COLO668 (cell line): ENCODE data around the gene RASGEF1C.
A peak's percentile ranks its signal among the peaks of the same experiment; 100 is the strongest.

Experiments used
- DNase-seq: peaks from one replicate; lab custom pipeline; 2025; ENCODE audit not compliant: unreplicated experiment; lab: John Stamatoyannopoulos, UW

Gene RASGEF1C

GRCh38 chr5:180209137-180209581 lies at the start of gene RASGEF1C:
Gene RASGEF1C (minus strand): TSS chr5:180209211. CDS start chr5:180138052, 71,159 bp downstream.
- DNase-seq, result peak; percentile 67

- DNase-seq, result no peak
These were observed 44.2 kb upstream of the RASGEF1C start for GRCh38 chr5:180253036-180253824.

GRCh38 chr5:180251887-180252286 lies 42.9 kb upstream of the RASGEF1C start:
- DNase-seq, result no peak

DNA sequence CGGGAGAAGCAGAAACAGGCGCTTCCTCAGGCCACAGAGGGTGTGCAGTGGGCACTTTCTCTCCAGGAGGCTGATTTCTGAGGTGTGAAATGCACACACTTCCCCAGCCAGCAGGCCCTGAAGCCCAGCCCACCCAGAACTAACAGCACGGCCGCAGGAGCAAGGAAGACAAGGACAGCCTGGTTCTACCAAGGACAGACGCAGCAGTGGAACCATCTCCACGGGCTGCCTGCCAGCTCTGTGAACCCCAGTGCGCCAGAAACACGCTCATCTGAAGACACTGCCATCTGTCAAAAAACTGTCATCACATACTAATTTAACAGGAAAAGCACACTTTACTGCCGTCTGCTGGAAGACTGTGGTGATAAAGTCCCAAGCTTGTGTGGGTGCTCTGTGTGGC lies 42.1 kb upstream of the RASGEF1C start:
- DNase-seq, result no peak

DNA sequence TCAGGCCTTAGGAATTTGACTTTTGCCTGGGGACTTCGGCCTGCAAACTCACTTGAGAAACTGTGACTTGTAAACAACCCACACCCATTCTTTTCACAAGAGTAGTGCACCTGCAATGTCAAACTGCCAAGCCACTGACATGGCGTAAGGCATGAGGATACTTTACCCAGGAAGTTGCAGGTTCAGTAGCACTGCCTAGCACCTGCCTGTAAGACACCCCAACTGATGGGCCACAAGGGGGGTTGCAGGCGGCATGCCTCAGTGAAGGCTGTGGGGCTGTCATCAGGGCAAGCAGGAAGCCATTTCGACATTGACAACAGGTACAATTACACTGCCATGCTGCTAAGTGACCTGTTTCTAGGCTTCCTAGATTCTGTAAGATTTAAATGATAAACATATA lies 41.3 kb upstream of the RASGEF1C start:
- no peak for DNase-seq

GRCh38 chr5:180241600-180241999 lies 32.6 kb upstream of the RASGEF1C start:
- DNase-seq, result no peak

GRCh38 chr5:180238631-180239030 lies 29.6 kb upstream of the RASGEF1C start:
- DNase-seq, result no peak

- no peak for DNase-seq
These were observed 26.8 kb upstream of the RASGEF1C start for GRCh38 chr5:180235846-180236245.

- no peak for DNase-seq
These were observed 26.1 kb upstream of the RASGEF1C start for GRCh38 chr5:180235077-180235476.

DNA sequence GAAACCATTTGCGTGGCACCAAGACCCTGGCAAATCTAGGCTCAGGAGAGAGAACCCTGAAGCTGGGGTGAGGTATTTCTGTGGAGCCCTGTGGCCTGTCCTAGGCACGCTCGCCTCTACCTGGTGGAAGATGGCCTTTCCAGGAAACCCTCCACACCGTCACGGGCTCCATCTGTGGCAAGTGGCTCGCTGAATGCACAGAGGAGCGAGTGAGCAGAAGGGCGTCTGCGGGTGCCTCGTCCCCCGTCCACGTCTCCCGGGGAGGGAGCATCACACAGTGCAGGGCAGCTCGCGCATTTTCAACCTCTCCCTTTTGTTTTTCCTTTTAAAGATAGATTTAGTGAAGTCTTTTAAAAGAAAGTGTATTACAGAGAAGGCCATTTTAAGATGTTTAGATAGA lies 25.3 kb upstream of the RASGEF1C start:
- no peak for DNase-seq

DNA sequence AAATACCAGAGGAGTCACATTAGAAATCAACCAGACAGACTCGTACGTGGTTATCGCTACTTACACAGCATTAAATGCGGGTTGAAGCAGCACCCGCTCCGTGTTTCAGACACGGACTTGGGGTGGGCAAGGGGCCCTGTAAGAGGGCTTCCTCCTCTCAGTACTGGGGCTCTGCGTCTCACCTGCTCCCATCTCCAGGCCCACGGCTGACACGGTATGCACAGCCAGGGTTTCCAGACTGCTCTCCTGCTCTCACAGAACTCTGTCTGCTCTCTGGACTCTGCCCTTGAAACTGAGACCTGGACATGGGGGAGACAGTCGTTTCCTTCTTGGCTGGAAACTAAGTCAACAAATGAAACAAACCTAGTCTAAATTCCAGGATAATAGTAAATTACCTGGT lies 24.7 kb upstream of the RASGEF1C start:
- DNase-seq, result no peak

DNA sequence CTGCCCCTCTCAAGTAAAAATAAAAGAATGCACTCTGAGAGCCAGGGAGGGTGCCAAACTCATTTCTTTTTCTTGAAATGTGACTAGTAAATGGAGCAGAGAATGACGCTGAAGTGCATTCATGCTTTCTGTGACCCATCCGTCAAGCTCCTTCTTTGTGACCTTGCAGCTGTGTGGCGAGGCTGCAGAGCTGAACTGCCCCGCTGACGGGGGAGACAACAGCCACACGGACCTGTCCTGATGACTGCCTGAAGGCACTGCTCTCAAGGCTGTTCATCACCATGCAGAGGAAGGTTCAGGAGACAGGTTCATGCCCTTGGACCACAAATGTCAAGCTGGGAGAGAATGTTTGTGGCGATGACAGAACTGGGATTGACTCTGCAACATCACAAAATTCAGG lies 21.0 kb upstream of the RASGEF1C start:
- no peak for DNase-seq

DNA sequence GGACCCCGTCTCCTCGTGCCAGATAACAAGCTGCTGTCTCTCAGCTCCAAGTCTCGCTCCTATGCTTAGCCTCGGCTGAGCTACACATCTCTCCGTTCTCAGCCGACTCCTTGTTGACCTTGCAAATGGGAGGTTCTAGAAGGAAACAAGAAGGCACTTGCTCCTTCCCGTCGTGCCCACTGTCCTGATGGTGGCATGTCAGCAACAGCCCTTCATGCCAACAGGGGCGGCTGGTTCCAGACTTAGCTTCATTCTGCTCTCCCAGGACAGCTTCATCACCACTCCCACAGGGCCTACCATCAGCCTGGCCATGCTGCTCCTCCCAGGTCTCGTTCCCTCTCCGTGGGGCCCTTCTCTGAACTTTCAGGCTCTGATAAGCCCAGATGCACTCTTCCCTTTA lies 13.0 kb upstream of the RASGEF1C start:
- DNase-seq, result no peak

DNA sequence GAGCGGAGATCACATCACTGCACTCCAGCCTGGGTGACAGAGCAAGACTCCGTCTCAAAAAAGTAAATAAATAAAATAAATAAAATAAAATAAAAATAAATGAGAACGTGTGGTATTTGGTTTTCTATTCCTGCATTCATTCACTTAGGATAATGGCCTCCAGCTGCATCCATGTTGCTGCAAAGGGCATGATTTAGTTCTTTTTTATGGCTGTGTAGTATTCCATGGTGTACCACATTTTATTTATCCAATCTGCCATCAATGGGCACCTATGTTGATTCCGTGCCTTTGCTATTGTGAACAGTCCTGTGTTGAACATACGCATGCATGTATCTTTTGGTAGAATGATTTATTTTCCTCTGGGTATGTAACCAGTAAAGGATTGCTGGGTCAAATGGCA lies 8.8 kb upstream of the RASGEF1C start:
- DNase-seq, result no peak

DNA sequence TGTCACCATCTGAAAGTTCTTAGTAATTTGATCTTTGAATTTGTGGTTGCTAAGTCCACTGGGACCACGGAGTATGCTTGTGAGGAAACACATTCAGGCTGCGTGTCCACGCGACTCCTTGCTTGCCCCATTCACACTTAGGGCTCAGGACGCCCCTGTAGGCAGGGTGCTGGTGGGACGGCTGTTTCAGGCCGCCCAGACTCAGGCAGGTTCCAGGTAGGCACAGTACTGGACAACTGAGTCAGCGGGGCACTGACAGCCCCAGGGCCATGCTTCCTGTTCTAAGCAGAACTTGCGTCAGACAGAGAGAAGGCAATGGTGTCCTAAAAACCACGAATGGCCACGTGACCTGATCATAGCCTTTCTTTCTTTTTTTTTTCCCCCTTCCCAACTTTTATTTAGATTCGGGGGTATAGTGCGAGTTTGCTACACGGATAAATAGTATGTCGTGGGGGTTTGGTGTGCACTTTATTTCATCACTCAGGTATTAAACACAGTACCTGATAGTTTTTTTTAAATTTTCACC lies 7.7 kb upstream of the RASGEF1C start:
- no peak for DNase-seq

GRCh38 chr5:180215783-180216630 lies 7.0 kb upstream of the RASGEF1C start:
- DNase-seq, result no peak

GRCh38 chr5:180214870-180215770 lies 6.1 kb upstream of the RASGEF1C start:
- DNase-seq, result no peak

GRCh38 chr5:180213657-180214207 lies 4.7 kb upstream of the RASGEF1C start:
- no peak for DNase-seq

DNA sequence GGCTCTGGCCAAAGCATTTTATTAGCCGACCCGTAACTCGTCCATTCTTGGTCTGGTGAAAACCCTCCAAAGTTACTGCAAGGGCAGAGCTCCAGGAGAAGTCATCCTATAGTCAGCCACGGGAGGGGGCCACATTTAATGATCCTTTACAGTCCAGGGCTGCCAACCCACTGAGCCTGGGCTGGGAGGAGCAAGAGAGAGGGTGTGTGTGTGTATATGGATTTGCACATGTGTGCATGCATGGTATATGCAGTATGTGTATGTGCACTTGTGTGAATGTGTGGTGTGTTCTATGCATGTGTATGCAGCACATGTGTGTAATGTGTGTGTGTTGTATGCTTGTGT lies 4.2 kb upstream of the RASGEF1C start:
- DNase-seq, result no peak

DNA sequence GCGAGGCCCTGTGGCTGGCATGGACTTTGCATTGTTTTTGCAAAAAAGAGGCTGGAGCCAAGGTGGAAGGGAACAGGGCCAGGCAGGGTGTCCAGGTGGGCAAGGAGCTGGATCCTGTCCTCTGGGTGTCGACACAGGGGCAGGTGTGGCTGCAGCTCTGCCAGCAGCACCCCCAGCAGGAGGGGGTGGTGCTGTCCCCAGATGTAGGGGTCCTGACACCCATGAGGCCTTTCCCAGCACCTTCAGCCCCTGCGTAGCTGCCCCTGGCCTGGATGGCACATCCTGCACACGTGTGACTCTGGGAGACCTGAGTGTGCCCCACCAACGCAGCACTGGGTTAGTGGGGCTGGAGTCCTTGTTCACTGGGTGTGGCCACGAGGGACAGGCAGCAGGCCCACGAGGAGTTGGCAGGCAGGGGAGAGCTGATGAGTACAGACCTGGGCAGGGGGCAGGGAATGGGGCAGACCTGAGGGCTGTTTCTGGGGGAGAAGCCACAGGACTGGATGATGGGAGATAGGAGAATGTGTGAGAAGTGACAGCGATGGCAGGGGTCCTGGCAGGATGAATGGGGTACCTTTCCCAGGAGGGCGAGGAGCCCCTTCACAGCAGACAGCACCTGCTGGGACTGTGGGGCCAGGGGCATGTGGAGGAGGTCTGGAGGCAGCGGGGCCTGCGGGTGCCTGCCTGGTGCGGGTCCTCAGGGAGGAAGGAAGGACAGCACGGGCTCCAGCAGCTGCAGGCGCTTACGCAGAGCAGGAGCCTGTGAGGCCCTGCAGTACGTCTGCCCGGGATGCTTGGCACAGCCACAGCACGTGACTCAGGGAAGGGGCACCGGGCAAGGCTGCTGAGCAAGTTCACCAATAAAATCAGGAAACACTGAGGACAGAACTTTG lies 3.6 kb upstream of the RASGEF1C start:
- DNase-seq, result no peak
